G401.6 (cell line): ENCODE measurements around the gene PTPRA.

Source experiments
- FAIRE-seq: peaks from 2 replicates; lab custom pipeline; 2012; peaks lifted over from hg19 to GRCh38; lab: Jason Lieb, UNC

The PTPRA gene

GRCh38 chr20:2858591-2858990, 14.7 kb upstream of the PTPRA start:
- FAIRE-seq, result no peak

- no peak for FAIRE-seq
Observed at GRCh38 chr20:2859330-2860121, 13.8 kb upstream of the PTPRA start.

- FAIRE-seq, result no peak
Observed at GRCh38 chr20:2864626-2865025, 8.7 kb upstream of the PTPRA start.

GRCh38 chr20:2865101-2865500, 8.2 kb upstream of the PTPRA start:
- no peak for FAIRE-seq

- FAIRE-seq, result no peak
Observed at GRCh38 chr20:2865630-2866029, 7.7 kb upstream of the PTPRA start.

- no peak for FAIRE-seq
Observed at GRCh38 chr20:2866236-2866635, 7.0 kb upstream of the PTPRA start.

GRCh38 chr20:2867081-2867864, 6.0 kb upstream of the PTPRA start:
- FAIRE-seq, result no peak

- no peak for FAIRE-seq
Observed at GRCh38 chr20:2869381-2869780, 3.9 kb upstream of the PTPRA start.

GRCh38 chr20:2871111-2871465, 2.2 kb upstream of the PTPRA start:
- FAIRE-seq, result no peak

- no peak for FAIRE-seq
Observed at GRCh38 chr20:2871661-2872458, 1.4 kb upstream of the PTPRA start.

GRCh38 chr20:2872459-2873009, 747 bp upstream of the PTPRA start:
- FAIRE-seq, result no peak

GRCh38 chr20:2873747-2874041, 413 bp downstream of the PTPRA start:
- FAIRE-seq, result no peak

- FAIRE-seq, result no peak
Observed at GRCh38 chr20:2874456-2874855, 1.2 kb downstream of the PTPRA start.

GRCh38 chr20:2875690-2876203, 2.5 kb downstream of the PTPRA start:
- FAIRE-seq, result no peak

- FAIRE-seq, result no peak
Observed at GRCh38 chr20:2878515-2878914, 5.2 kb downstream of the PTPRA start.

GRCh38 chr20:2879146-2879545, 5.9 kb downstream of the PTPRA start:
- no peak for FAIRE-seq

GRCh38 chr20:2880650-2881049, 7.4 kb downstream of the PTPRA start:
- FAIRE-seq, result no peak

GRCh38 chr20:2883726-2884637, 10.7 kb downstream of the PTPRA start:
- FAIRE-seq, result no peak

GRCh38 chr20:2887715-2888114, 14.4 kb downstream of the PTPRA start:
- no peak for FAIRE-seq

GRCh38 chr20:2888224-2888955, 15.1 kb downstream of the PTPRA start:
- FAIRE-seq, result no peak

- no peak for FAIRE-seq
Observed at GRCh38 chr20:2889209-2889608, 15.9 kb downstream of the PTPRA start.
